Activated CD8-positive, alpha-beta T cell treated with anti-CD3 and anti-CD28 coated beads for 36 hours (primary cell): ENCODE data around the gene BHLHE40. TPM values are rescaled to one million over a fixed set of nuclear protein-coding genes. Genes with fewer than 3 reads are reported as not detected.
A peak's percentile ranks its signal among the peaks of the same experiment; 100 is the strongest.

Source experiments
- ATAC-seq: fragments of 200-7000 bp; cut with Tn5 transposase; one replicate; pipeline ENCODE4 v1.10.0; 2021; ENCODE audit warnings: mild to moderate bottlenecking, moderate library complexity
- CTCF ChIA-PET: fragments of 350-600 bp; sonication (Branson Sonifier 250); formaldehyde crosslinking; loops from one replicate; lab custom pipeline; 2021; ENCODE audit warnings: antibody characterized with exemption; lab: Charles Lee
- POLR2A ChIA-PET: fragments of 350-600 bp; sonication (Branson Sonifier 250); formaldehyde crosslinking; loops from one replicate; lab custom pipeline; 2021; ENCODE audit warnings: antibody characterized with exemption; lab: Charles Lee
- DNase-seq: peaks from one replicate; pipeline ENCODE4 v3.0.0-alpha.2; 2020
- H3K27ac Mint-ChIP-seq: one replicate; pipeline ENCODE4 v1.8.0; 2021; ENCODE audit warnings: mild to moderate bottlenecking, mixed read lengths
- H3K27me3 Mint-ChIP-seq: one replicate; pipeline ENCODE4 v1.8.0; 2021; ENCODE audit warnings: mixed read lengths
- H3K36me3 Mint-ChIP-seq: one replicate; pipeline ENCODE4 v1.8.0; 2021; ENCODE audit warnings: low read depth, mixed read lengths
- H3K4me1 Mint-ChIP-seq: one replicate; pipeline ENCODE4 v1.8.0; 2021; ENCODE audit warnings: low read depth, mixed read lengths
- H3K4me3 Mint-ChIP-seq: one replicate; pipeline ENCODE4 v1.8.0; 2021; ENCODE audit warnings: mild to moderate bottlenecking, moderate library complexity, mixed read lengths
- H3K9me3 Mint-ChIP-seq: one replicate; pipeline ENCODE4 v1.8.0; 2021; ENCODE audit warnings: mixed read lengths
- intact Hi-C: fragments of 100-400 bp; cut with micrococcal nuclease; formaldehyde crosslinking; loops from one replicate; pipeline ENCODE4 v1.10.0; 2022
- total RNA-seq, 2 experiments: library from RNA; stranded (reverse); gene quantifications; one replicate each; pipeline ENCODE4 v1.2.3, GENCODE V29; 2021
- TF ChIP-seq, protein P1 (sequence below): fragments of 200-600 bp; IDR thresholded peaks from one replicate; pipeline ENCODE4 v1.8.0; 2022; ENCODE audit warnings: antibody characterized with exemption, mild to moderate bottlenecking

The BHLHE40 gene
- total RNA-seq, 2 experiments from 2014 or later: 456 to 470 TPM

DNA sequence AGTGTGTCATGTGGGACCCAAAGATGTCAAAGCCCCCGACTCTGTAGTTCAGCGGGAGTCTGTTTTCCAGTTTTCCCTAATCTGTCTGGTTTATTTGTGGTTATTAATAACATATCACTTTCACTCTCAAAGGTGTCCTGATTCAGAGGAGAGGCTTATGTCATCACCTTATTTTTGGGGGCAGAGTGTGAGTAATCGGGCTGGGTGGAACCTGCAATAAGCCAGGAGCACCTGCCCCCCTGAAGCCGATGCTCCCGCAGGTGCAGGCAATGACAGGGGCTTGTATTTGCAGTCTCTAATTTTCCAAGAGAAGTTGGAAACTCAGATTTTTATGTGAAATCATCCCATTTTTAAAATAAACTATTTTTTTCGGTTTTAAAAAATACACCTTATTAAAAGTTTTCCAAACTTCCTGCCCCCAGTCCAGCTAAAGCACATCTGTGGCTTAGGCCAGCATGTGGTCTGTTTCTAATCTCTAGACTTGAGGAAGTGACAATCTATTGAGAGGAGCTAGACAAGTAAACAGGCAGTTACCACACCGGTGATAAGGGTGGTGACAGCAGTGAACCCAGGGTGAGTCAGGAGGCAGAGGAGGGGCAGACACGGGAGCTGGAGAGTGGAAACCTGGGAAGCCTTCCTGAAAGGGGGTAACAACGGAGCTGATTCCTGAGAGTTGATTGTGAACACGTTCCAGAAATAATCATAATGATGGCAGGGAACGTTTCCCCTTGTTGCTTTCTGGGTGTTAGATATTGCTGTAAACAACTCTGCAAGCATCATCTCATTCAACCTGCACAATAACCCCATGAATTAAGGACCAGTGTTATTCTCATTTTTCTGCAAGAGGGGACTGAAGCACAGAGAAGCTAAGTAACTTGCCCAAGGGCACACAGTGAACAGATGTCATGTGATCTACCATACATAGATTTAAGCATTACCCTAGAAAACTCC is 37.2 kb downstream of the BHLHE40 start:
- Mint-ChIP-seq H3K36me3 (no peaks in the 10 kb centered on the region), H3K4me3 (no peak overlapping the region), H3K27ac (peak overlapping the region; percentile 11), H3K27me3 (peaks cover 2% of the 10 kb centered on the region), H3K4me1 (peaks cover 75% of the 10 kb centered on the region), H3K9me3 (no peaks in the 10 kb centered on the region)
- intact Hi-C loops: no loop called here
- CTCF ChIA-PET: interaction anchor here (0.7 to 2.6 kb wide), 7 partner anchors 12 to 166 kb away, joined by 3 to 10 read pairs (median 4); partner anchors contain the start of gene BHLHE40
- TF ChIP-seq, protein P1, sequence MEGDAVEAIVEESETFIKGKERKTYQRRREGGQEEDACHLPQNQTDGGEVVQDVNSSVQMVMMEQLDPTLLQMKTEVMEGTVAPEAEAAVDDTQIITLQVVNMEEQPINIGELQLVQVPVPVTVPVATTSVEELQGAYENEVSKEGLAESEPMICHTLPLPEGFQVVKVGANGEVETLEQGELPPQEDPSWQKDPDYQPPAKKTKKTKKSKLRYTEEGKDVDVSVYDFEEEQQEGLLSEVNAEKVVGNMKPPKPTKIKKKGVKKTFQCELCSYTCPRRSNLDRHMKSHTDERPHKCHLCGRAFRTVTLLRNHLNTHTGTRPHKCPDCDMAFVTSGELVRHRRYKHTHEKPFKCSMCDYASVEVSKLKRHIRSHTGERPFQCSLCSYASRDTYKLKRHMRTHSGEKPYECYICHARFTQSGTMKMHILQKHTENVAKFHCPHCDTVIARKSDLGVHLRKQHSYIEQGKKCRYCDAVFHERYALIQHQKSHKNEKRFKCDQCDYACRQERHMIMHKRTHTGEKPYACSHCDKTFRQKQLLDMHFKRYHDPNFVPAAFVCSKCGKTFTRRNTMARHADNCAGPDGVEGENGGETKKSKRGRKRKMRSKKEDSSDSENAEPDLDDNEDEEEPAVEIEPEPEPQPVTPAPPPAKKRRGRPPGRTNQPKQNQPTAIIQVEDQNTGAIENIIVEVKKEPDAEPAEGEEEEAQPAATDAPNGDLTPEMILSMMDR: no peak
- peak; percentile 54 for ATAC-seq
- POLR2A ChIA-PET: interaction anchor here (0.8 to 17.9 kb wide), 4 partner anchors 10 to 34 kb away, joined by 3 to 276 read pairs (median 4); partner anchors contain the start of gene BHLHE40
- peak; percentile 60 for DNase-seq

DNA sequence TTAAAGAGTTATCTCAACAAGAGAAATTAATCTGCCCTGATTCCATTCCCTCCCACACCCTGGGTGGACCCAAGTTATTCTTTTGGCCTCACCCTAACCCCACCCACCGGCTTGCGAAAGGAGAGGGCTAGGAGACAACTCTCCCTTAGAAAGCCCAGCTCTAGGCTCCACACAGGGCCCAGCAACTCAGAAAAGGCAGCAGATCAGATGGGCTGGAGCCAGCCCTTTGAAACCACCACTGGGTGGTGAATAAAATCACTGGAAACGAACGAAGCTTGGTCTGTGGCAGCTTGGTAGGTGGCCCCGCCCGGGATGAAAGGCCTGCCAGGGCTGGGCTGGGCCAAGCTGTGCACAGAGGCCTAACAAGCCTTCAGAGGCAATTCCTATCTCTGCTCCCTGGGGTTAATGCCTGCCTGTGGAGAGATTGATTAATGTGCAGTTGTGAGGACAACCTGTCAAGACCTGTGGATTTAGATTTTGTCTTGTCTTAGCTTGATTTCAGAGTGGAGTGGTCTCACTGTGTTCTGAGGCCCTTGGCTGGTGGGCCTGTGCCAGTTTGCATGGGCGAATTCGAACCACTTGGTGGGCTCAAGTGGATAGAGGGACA is 38.8 kb downstream of the BHLHE40 start:
- Mint-ChIP-seq H3K27ac (no peak overlapping the region), H3K4me1 (peaks cover 75% of the 10 kb centered on the region), H3K36me3 (no peaks in the 10 kb centered on the region), H3K9me3 (no peaks in the 10 kb centered on the region), H3K4me3 (no peak overlapping the region), H3K27me3 (peaks cover 2% of the 10 kb centered on the region)
- no peak for DNase-seq
- CTCF ChIA-PET: interaction anchor here (0.6 to 2.7 kb wide), 6 partner anchors 10 to 306 kb away, joined by 3 to 11 read pairs (median 4); partner anchors contain the start of gene BHLHE40
- intact Hi-C loops: no loop called here
- POLR2A ChIA-PET: interaction anchor here (0.8 to 17.9 kb wide), 3 partner anchors 11 to 170 kb away, joined by 3 to 276 read pairs (median 4); partner anchors contain the start of gene BHLHE40
- no peak for ATAC-seq
- TF ChIP-seq, protein P1: no peak

DNA sequence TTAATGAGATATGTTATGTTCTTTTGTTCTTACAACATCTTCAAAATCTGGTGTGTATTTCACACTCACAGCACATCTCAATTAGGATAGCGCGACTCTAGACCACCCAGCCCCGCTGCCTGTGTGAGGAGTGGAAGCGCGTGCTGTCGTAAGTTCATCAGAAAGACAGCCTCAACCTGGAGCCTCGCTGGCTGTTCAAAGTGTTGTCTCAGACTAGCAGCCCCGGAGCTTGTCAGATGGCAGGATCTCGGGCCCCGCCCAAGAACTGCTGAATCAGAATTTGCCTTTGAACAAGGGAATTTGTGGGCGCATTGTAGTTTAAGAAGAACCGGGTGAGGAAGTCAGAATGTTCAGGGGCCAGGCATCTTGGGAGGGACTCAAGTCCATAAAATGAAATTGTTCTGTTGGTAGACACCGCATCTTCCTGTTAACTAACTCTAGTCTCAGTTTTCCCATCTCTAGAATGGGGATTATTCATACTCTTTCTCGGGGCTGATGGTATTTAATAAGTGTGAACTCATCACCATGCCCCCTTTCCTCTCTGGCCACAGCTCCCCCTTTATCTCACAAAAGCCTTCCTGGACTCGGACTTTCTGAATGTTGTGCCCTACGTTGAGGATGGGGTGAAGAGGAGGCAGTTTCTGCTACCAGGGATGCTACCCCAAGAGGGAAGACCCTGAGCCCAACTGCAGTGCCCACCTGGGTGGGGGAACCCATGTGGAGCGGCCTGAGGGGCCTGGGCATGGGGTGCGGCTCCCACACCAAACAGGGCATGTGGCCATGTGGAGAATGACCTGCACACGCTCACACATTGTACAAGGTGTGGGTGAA is 40.4 kb downstream of the BHLHE40 start:
- intact Hi-C loops: loop anchor here (5.0 kb wide), 2 partner anchors 37 to 172 kb away; no protein-coding TSS in a partner anchor
- POLR2A ChIA-PET: interaction anchor here (1.1 to 17.9 kb wide), 4 partner anchors 8 to 198 kb away, joined by 3 to 276 read pairs (median 12); partner anchors contain the start of gene BHLHE40
- Mint-ChIP-seq H3K36me3 (no peaks in the 10 kb centered on the region), H3K27ac (peak overlapping the region; percentile 91), H3K4me1 (peaks cover 74% of the 10 kb centered on the region), H3K9me3 (no peaks in the 10 kb centered on the region), H3K27me3 (peaks cover 2% of the 10 kb centered on the region), H3K4me3 (peak overlapping the region; percentile 38)
- CTCF ChIA-PET: interaction anchor here (1.3 to 8.1 kb wide), 3 partner anchors 11 to 308 kb away, joined by 6 to 110 read pairs (median 11); partner anchors contain the start of gene BHLHE40
- DNase-seq (peak; percentile 88), ATAC-seq (peak; percentile 49)
- TF ChIP-seq, protein P1: no peak

DNA sequence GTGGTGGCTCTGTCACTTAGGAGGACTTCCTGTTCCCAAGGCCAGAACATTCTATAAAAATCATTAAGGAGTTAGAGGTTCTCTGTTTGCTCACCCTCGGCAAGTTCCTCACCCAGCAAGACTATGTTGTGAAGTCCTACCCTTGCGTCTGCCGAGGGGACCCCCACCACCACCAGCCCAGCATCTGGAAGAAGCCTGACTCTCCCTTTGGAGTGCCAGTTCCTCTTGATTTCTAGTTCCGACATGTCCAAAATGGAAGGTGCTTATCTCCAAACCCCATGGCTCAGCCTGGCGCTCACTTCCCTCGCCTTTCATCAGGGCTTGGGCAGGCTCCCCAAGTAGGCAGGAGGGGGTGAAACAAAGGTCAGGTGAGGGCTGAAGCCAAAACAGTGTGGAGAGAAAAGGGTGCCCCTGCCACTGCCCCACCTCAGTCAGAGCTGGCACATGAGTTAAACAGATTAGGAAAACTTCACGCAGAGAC is 41.0 kb downstream of the BHLHE40 start:
- no peak for ATAC-seq
- H3K27me3 Mint-ChIP-seq: no peaks in the 10 kb centered on the region
- intact Hi-C loops: loop anchor here (5.0 kb wide), 2 partner anchors 38 to 173 kb away; no protein-coding TSS in a partner anchor
- H3K4me3 Mint-ChIP-seq: no peak overlapping the region
- H3K4me1 Mint-ChIP-seq: peaks cover 73% of the 10 kb centered on the region
- H3K27ac Mint-ChIP-seq: peak overlapping the region; percentile 91
- no peak for DNase-seq
- ChIA-PET POLR2A (interaction anchor here (3.8 to 17.9 kb wide), 2 partner anchors 9 to 38 kb away, joined by 20 to 276 read pairs; partner anchors contain the start of gene BHLHE40), CTCF (interaction anchor here (1.3 to 8.1 kb wide), 3 partner anchors 8 to 309 kb away, joined by 6 to 110 read pairs (median 18); partner anchors contain the start of gene BHLHE40)
- H3K36me3 Mint-ChIP-seq: no peaks in the 10 kb centered on the region
- H3K9me3 Mint-ChIP-seq: no peaks in the 10 kb centered on the region
- TF ChIP-seq, protein P1: no peak
